H1 (cell line): ENCODE measurements around the gene GAB2. TPM values are rescaled to one million over a fixed set of nuclear protein-coding genes. Genes with fewer than 3 reads are reported as not detected.

Experiments used
- CTCF ChIA-PET: fragments of 300-600 bp; sonication (Branson Sonifier 250); formaldehyde crosslinking; loops from one replicate; lab custom pipeline; 2021; ENCODE audit not compliant: partially characterized antibody; lab: Charles Lee
- POLR2A ChIA-PET: fragments of 300-600 bp; sonication (Branson Sonifier 250); formaldehyde crosslinking; loops from one replicate; lab custom pipeline; 2021; ENCODE audit warnings: inconsistent platforms; ENCODE audit not compliant: partially characterized antibody; lab: Charles Lee
- DNase-seq, 2 experiments: peaks; one replicate each; pipeline versions ENCODE4 v3.0.0 to v3.0.0-alpha.2; 2010 to 2022; ENCODE audit warnings: low spot score in 2 of 2, low read depth in 1 of 2, mixed read lengths in 1 of 2
- FAIRE-seq: peaks from 2 replicates; lab custom pipeline; 2011; peaks lifted over from hg19 to GRCh38; lab: Jason Lieb, UNC
- H2AFZ ChIP-seq: 2 replicates; pipeline ENCODE4 v1.8.1; 2012; ENCODE audit warnings: low read length, inconsistent platforms
- H2AK5ac ChIP-seq: 2 replicates; pipeline ENCODE4 v1.6.1; 2013; ENCODE audit warnings: low read depth, low read length
- H2BK120ac ChIP-seq: replicated peaks from 2 replicates; pipeline ENCODE3; 2013; ENCODE audit warnings: low read depth, low read length, inconsistent platforms
- H2BK12ac ChIP-seq: 2 replicates; pipeline ENCODE4 v1.6.1; 2013; ENCODE audit warnings: low read depth, low read length
- H2BK15ac ChIP-seq: 2 replicates; pipeline ENCODE4 v1.6.1; 2013; ENCODE audit warnings: low read length
- H2BK20ac ChIP-seq: 2 replicates; pipeline ENCODE4 v1.6.1; 2013; ENCODE audit warnings: low read length
- H2BK5ac ChIP-seq: 2 replicates; pipeline ENCODE4 v1.6.1; 2013; ENCODE audit warnings: low read depth, low read length
- H3K14ac ChIP-seq: 2 replicates; pipeline ENCODE4 v1.6.1; 2013; ENCODE audit warnings: inconsistent platforms; ENCODE audit not compliant: insufficient read length
- H3K18ac ChIP-seq: 2 replicates; pipeline ENCODE4 v1.6.1; 2013; ENCODE audit warnings: low read length; ENCODE audit errors: extremely low read depth
- H3K23ac ChIP-seq: 2 replicates; pipeline ENCODE4 v1.6.1; 2013; ENCODE audit warnings: inconsistent platforms; ENCODE audit not compliant: insufficient read length
- H3K23me2 ChIP-seq: 2 replicates; pipeline ENCODE4 v1.6.1; 2013; ENCODE audit warnings: low read depth, low read length
- H3K27ac ChIP-seq: 2 replicates; pipeline ENCODE4 v1.6.1; 2011; ENCODE audit warnings: low read depth, low read length, inconsistent platforms
- H3K27me3 ChIP-seq, 4 experiments: replicated peaks in 1 of 4; 1 replicate in 1 of 4; 2 replicates in 3 of 4; pipeline versions ENCODE4 v1.6.1 to v1.8.1; 2011 to 2013; ENCODE audit warnings: low read length in 3 of 4, mild to moderate bottlenecking in 3 of 4, inconsistent platforms in 2 of 4, mixed read lengths in 2 of 4, moderate library complexity in 1 of 4; ENCODE audit not compliant: control insufficient read depth in 3 of 4, insufficient read depth in 3 of 4; ENCODE audit errors: extremely low read depth in 1 of 4
- H3K36me3 ChIP-seq, 4 experiments: 2 replicates each; pipeline versions ENCODE4 v1.6.1 to v1.8.1; 2011 to 2013; ENCODE audit warnings: mild to moderate bottlenecking in 4 of 4, low read length in 3 of 4, moderate library complexity in 2 of 4, control low read depth in 1 of 4, inconsistent platforms in 1 of 4; ENCODE audit not compliant: insufficient read depth in 4 of 4, control insufficient read depth in 2 of 4
- H3K4ac ChIP-seq: replicated peaks from 2 replicates; pipeline ENCODE3; 2013; ENCODE audit warnings: low read length, low read depth, mixed read lengths, inconsistent platforms; ENCODE audit not compliant: insufficient read length
- H3K4me1 ChIP-seq, 4 experiments: replicated peaks in 1 of 4; 1 replicate in 1 of 4; 2 replicates in 3 of 4; pipeline versions ENCODE4 v1.6.1 to v1.8.1; 2011 to 2013; ENCODE audit warnings: low read length in 3 of 4, inconsistent platforms in 2 of 4, mixed read lengths in 1 of 4; ENCODE audit not compliant: insufficient read depth in 4 of 4, control insufficient read depth in 3 of 4
- H3K4me2 ChIP-seq, 2 experiments: 2 replicates each; pipeline versions ENCODE4 v1.6.1 to v1.8.1; 2011 to 2013; ENCODE audit warnings: low read depth in 2 of 2, low read length in 2 of 2, control low read depth in 1 of 2, inconsistent platforms in 1 of 2, mild to moderate bottlenecking in 1 of 2; ENCODE audit not compliant: insufficient read depth in 1 of 2
- H3K4me3 ChIP-seq, 4 experiments: fragments of 200-600, 300-600 bp in 1 of 4; sonication (generic), shearing (Covaris generic), sonication (Bioruptor Twin) in 1 of 4; 2 replicates each; pipeline versions ENCODE4 v1.5.1 to v1.8.1; 2011 to 2016; ENCODE audit warnings: low read length in 4 of 4, low read depth in 3 of 4, control low read depth in 2 of 4, inconsistent platforms in 2 of 4, mild to moderate bottlenecking in 2 of 4, mixed read lengths in 1 of 4, moderate library complexity in 1 of 4; ENCODE audit not compliant: insufficient read depth in 2 of 4; ENCODE audit errors: extremely low read depth in 1 of 4
- H3K56ac ChIP-seq: replicated peaks from 2 replicates; pipeline ENCODE3; 2013; ENCODE audit warnings: low read depth, mild to moderate bottlenecking, mixed read lengths, low read length, inconsistent platforms; ENCODE audit not compliant: insufficient read length
- H3K79me1 ChIP-seq: 2 replicates; pipeline ENCODE4 v1.6.1; 2013; ENCODE audit warnings: low read depth, low read length, control low read depth
- H3K79me2 ChIP-seq, 2 experiments: 2 replicates each; pipeline versions ENCODE4 v1.6.1 to v1.8.1; 2012 to 2013; ENCODE audit warnings: low read length in 2 of 2, mild to moderate bottlenecking in 2 of 2, inconsistent platforms in 1 of 2; ENCODE audit not compliant: insufficient read depth in 2 of 2, control insufficient read depth in 1 of 2
- H3K9ac ChIP-seq, 4 experiments: replicated peaks in 1 of 4; 1 replicate in 1 of 4; 2 replicates in 3 of 4; pipeline versions ENCODE4 v1.6.1 to v1.8.1; 2011 to 2013; ENCODE audit warnings: low read depth in 3 of 4, low read length in 3 of 4, control low read depth in 2 of 4, mild to moderate bottlenecking in 2 of 4, moderate library complexity in 2 of 4, inconsistent platforms in 1 of 4; ENCODE audit errors: extremely low read depth in 1 of 4
- H3K9me3 ChIP-seq, 2 experiments: 2 replicates each; pipeline versions ENCODE4 v1.6.1 to v1.8.1; 2012 to 2013; ENCODE audit warnings: mild to moderate bottlenecking in 2 of 2, moderate library complexity in 2 of 2, control low read depth in 1 of 2, inconsistent platforms in 1 of 2, low read depth in 1 of 2, low read length in 1 of 2, mixed read lengths in 1 of 2; ENCODE audit not compliant: insufficient read depth in 2 of 2
- H4K20me1 ChIP-seq, 2 experiments: replicated peaks in 1 of 2; 2 replicates each; pipeline versions ENCODE3 to v1.8.1; 2011 to 2013; ENCODE audit warnings: inconsistent platforms in 2 of 2, low read length in 2 of 2, mild to moderate bottlenecking in 1 of 2; ENCODE audit not compliant: insufficient read depth in 2 of 2, control insufficient read depth in 1 of 2
- H4K5ac ChIP-seq: 2 replicates; pipeline ENCODE4 v1.6.1; 2013; ENCODE audit warnings: low read length, low read depth, mixed read lengths, inconsistent platforms; ENCODE audit not compliant: insufficient read length
- H4K8ac ChIP-seq: 2 replicates; pipeline ENCODE4 v1.8.0; 2013; ENCODE audit warnings: mild to moderate bottlenecking, moderate library complexity, low read length, inconsistent platforms; ENCODE audit not compliant: insufficient read depth; ENCODE audit errors: extremely low read depth
- H4K91ac ChIP-seq: replicated peaks from 2 replicates; pipeline ENCODE3; 2013; ENCODE audit warnings: low read length, mixed read lengths, inconsistent platforms; ENCODE audit not compliant: insufficient read length
- BACH1 ChIP-seq: IDR thresholded peaks from 2 replicates; pipeline ENCODE4 v1.6.1; 2012; ENCODE audit warnings: low read length, improper control_type of control experiment
- CBX5 ChIP-seq: fragments of 300-800, 300-1000 bp; sonication (generic); IDR thresholded peaks from 2 replicates; pipeline ENCODE4 v1.7.1; 2016; ENCODE audit warnings: antibody characterized with exemption, low read length, low read depth
- JUND ChIP-seq: IDR thresholded peaks from 2 replicates; pipeline ENCODE4 v1.6.1; 2011; ENCODE audit warnings: mild to moderate bottlenecking, improper control_type of control experiment, low read length
- MAFK ChIP-seq: IDR thresholded peaks from 2 replicates; pipeline ENCODE4 v1.6.1; 2012; ENCODE audit warnings: low read depth, mild to moderate bottlenecking, improper control_type of control experiment, low read length
- SAP30 ChIP-seq: fragments of 300-600 bp; sonication (generic); IDR thresholded peaks from 2 replicates; pipeline ENCODE4 v1.7.1; 2012; ENCODE audit warnings: low read length, moderate library complexity, mild to moderate bottlenecking, inconsistent platforms; ENCODE audit not compliant: insufficient read depth, insufficient replicate concordance
- SP1 ChIP-seq: IDR thresholded peaks from 2 replicates; pipeline ENCODE4 v1.6.1; 2011; ENCODE audit warnings: low read depth, low read length
- SRF ChIP-seq: IDR thresholded peaks from 2 replicates; pipeline ENCODE4 v1.6.1; 2011; ENCODE audit warnings: mild to moderate bottlenecking, low read depth, low read length, moderate library complexity
- TBP ChIP-seq: IDR thresholded peaks from 2 replicates; pipeline ENCODE4 v1.6.1; 2011; ENCODE audit warnings: low read depth, low read length, improper control_type of control experiment
- WGBS, 2 experiments: shearing (Covaris generic) in 1 of 2; methylation state at CpG; one replicate each; pipeline versions ENCODE4 v1.1.6 to v1.1.7; 2013 to 2015; ENCODE audit warnings: low lambda C conversion rate in 2 of 2, mixed read lengths in 2 of 2, inconsistent platforms in 1 of 2, low coverage in 1 of 2, missing lambda C conversion rate in 1 of 2; ENCODE audit not compliant: insufficient replicate concordance in 2 of 2, insufficient coverage in 1 of 2, insufficient read length in 1 of 2; ENCODE audit errors: extremely low coverage in 1 of 2, missing lambda C conversion rate in 1 of 2; 5-methylcytosine and 5-hydroxymethylcytosine counted together
- polyA plus RNA-seq, 7 experiments: library from polyadenylated mRNA; depleted of rRNA in 3 of 7; stranded (reverse) in 5 of 7; unstranded in 2 of 7; fragments of >200 nt in 5 of 7; fragments of 200-250 nt in 2 of 7; gene quantifications; 1 replicate in 5 of 7; 2 replicates in 1 of 7; 4 replicates in 1 of 7; pipeline versions ENCODE4 v1.2.1 to v1.2.3, GENCODE V29; 2011 to 2013; ENCODE audit warnings: missing spikeins in 2 of 7, mixed read lengths in 2 of 7
- total RNA-seq: library from RNA; stranded (reverse); fragmentation: NEBNext Ultra II Directional; extraction: Animal tissue kit (Norgen Biotek cat#: 25700); gene quantifications from 2 replicates; pipeline ENCODE4 v1.2.1, GENCODE V29; 2021

Gene GAB2
- total and polyA plus RNA-seq, 2 of the 8 experiments (the other 6 are each of a cell fraction or from before 2014, with no cell fraction given): 6.3 to 14.0 TPM

DNA sequence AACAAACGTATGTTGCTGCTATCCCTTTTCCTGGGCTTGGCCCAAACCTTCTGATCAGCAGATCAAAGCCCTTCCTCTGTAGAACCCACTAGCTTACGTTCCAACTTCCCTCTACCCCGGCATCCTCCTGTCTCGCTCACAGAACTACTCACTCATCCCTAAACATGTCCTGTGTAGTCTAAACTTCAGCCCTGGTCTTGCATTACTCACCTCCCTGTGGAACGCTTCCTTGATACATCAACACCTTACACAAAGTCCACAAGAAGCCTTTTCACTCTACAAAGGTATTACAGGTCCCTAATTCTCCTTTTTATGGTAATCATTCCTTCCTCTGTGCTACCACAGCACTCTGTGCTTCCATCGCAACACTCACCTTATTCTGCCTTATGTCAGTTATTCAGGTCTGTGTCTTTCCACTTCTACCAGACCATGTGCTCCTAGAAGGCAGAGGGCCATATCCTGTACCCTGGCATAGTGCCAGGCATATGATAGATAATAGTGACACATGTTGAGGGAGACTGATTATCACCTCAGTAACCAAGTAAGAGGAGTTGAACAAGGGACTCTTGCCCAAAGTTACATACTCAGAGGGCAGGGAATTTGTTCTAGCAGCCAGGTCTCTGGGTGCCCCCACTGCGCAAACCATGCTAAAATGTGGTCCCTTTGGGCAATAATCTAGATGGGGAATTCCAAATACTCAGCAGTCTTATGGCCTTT, 187.3 kb downstream of the GAB2 start:
- Histone ChIP-seq H3K4me2 (no peak overlapping the region), H2BK20ac (no peak overlapping the region), H2AK5ac (no peak overlapping the region), H2AFZ (no peak overlapping the region), H4K8ac (no peak overlapping the region), H3K79me1 (no peaks in the 10 kb centered on the region), H2BK120ac (no peak overlapping the region), H3K27me3 (no peaks in the 10 kb centered on the region), H2BK5ac (no peak overlapping the region), H3K4me3 (no peak overlapping the region), H3K9me3 (no peaks in the 10 kb centered on the region), H3K4ac (no peak overlapping the region), H3K79me2 (no peaks in the 10 kb centered on the region), H3K14ac (no peak overlapping the region), H3K56ac (no peak overlapping the region), H4K91ac (no peak overlapping the region), H2BK12ac (no peak overlapping the region), H2BK15ac (no peak overlapping the region), H4K5ac (no peak overlapping the region), H3K23ac (no peak overlapping the region), H4K20me1 (no peaks in the 10 kb centered on the region), H3K18ac (no peak overlapping the region), H3K36me3 (no peaks in the 10 kb centered on the region), H3K4me1 (no peaks in the 10 kb centered on the region), H3K23me2 (no peaks in the 10 kb centered on the region), H3K9ac (no peak overlapping the region), H3K27ac (no peak overlapping the region)
- no peak for FAIRE-seq
- POLR2A ChIA-PET: no interaction called here
- 89% methylated on average over 7 of the region's 7 CpGs; no CpG with 5 or more reads in 1 of the 2 experiments for WGBS, 2 experiments
- CTCF ChIA-PET: interaction anchor here (1.2 to 3.5 kb wide), 3 partner anchors 14 to 334 kb away, joined by 3 to 38 read pairs (median 25); no protein-coding TSS in a partner anchor
- DNase-seq: peak in 1 of 2 experiments; percentile 26
- TF ChIP-seq BACH1 (no peak), JUND (no peak), SP1 (no peak), SRF (no peak), SAP30 (no peak), CBX5 (no peak), TBP (no peak), MAFK (no peak)
